ENCODE measurements around the gene RTL5.
A peak's percentile ranks its signal among the peaks of the same experiment; 100 is the strongest.

The RTL5 gene

DNA sequence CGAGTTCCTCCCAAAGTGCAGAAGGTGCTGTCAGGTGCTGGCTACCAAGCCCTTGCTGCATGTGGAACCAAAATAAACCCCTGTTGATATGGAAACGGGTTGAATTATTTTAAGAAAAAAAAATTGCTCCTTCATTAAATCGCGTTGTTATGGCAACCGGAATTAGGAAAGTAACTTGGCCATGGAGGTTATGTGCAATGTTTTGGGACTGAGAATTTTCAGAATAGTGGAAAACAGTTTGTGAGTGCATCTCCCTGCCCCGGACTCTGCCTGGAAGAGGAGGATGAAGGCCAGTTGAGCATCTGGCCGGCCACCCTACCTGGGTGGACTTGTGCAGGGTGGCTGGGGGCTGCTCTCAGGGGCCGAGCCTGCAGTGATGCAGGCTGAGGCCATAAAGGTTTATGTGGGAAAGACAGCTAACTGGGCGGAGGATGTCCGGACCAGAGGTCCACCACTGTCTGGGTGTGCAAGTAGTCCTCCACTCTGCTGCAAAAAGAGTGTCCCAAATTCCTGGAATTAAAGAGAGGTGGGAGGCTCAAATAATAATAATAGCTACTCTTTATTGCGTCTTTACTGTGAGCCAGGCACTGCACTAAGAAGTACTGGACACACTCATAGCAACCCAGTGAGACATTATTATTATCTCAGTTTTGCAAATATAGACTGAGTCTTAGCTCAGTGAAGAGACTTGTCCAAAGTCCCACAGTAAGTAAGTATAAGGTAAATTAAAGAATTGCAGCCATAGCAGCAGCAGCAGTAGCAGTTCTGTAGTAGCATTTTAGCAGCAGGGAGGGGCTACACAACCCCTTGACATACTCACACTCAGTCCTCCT, 20.6 kb downstream of the RTL5 start:
- TF ChIP-seq, protein P1, sequence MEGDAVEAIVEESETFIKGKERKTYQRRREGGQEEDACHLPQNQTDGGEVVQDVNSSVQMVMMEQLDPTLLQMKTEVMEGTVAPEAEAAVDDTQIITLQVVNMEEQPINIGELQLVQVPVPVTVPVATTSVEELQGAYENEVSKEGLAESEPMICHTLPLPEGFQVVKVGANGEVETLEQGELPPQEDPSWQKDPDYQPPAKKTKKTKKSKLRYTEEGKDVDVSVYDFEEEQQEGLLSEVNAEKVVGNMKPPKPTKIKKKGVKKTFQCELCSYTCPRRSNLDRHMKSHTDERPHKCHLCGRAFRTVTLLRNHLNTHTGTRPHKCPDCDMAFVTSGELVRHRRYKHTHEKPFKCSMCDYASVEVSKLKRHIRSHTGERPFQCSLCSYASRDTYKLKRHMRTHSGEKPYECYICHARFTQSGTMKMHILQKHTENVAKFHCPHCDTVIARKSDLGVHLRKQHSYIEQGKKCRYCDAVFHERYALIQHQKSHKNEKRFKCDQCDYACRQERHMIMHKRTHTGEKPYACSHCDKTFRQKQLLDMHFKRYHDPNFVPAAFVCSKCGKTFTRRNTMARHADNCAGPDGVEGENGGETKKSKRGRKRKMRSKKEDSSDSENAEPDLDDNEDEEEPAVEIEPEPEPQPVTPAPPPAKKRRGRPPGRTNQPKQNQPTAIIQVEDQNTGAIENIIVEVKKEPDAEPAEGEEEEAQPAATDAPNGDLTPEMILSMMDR (IDR thresholded peaks at IDR 0.05; ENCODE audit: extremely low read depth, insufficient read depth, missing control alignments): no peak
- in situ Hi-C loops (cut with MboI; ENCODE audit: low pct_unique_long_range_greater_than_20kb, low sequenced_read_pairs, unreplicated experiment): no loop called here
- no peak for DNase-seq (ENCODE audit: low spot score)

DNA sequence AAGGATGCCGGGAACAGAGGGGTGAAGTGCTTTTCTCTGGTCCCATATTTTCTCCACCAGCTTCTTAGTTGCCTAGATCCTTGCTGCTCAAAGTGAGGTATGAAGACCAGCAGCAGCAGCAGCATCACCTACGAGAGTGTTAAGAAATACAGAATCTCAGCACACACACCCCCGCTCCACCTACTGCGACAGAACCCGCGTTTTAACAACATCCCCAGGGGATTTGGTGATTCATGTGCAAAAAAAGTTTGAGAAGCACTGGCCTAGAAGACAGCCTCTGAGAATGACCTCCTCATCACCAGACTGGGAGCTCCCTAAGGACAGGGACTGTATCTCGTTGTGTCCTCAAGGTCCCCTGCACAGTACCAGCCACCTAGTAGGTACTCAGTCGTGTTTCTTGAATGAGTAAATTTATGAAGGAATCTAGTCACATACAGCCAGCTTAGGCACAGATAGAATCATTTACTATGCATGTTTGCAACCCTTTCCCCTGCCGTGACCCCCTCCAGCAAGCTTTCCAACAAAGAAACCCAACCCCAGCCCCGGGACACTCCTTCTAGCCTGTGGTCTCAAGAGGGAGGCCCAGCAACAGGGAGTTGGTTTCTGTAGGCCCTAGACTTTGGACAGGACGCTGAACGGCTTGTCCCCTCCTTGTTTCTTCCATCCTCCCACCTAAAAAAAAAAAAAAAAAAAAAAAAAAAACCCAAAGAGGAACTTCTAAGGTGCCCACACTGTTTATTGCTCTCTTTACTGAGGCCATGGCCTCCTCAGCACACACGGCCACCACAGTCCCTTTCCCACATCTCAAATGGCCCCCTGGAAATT, 21.5 kb downstream of the RTL5 start:
- in situ Hi-C loops (cut with MboI; ENCODE audit: low pct_unique_long_range_greater_than_20kb, low sequenced_read_pairs, unreplicated experiment): no loop called here

DNA sequence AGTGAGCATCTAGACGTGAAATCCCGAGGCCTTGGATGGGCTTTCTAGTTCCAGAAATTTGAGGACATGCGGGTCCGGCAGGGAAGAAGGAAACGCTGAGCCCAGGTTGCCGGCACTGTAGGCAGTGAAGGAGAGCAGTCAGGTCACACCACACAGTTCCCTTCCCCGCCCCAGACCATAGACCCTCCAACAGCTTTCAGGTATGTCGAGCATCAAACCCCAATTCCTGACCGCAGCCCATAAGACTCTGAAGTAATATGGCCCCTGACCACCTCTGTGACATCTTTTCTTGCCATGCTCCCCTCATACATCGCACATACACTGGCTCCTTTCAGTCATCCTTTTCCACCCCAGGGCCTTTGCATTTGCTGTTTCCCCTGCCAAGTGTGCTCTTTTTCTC, 23.0 kb downstream of the RTL5 start:
- in situ Hi-C loops (cut with MboI; ENCODE audit: low pct_unique_long_range_greater_than_20kb, low sequenced_read_pairs, unreplicated experiment): no loop called here
- DNase-seq (ENCODE audit: low spot score): no peak
- TF ChIP-seq, protein P1 (IDR thresholded peaks at IDR 0.05; ENCODE audit: extremely low read depth, insufficient read depth, missing control alignments): no peak

More for the DNA sequence above, 21.5 kb downstream of the RTL5 start:
- DNase-seq (ENCODE audit: low spot score): no peak
- TF ChIP-seq, protein P1 (IDR thresholded peaks at IDR 0.05; ENCODE audit: extremely low read depth, insufficient read depth, missing control alignments): no peak

DNA sequence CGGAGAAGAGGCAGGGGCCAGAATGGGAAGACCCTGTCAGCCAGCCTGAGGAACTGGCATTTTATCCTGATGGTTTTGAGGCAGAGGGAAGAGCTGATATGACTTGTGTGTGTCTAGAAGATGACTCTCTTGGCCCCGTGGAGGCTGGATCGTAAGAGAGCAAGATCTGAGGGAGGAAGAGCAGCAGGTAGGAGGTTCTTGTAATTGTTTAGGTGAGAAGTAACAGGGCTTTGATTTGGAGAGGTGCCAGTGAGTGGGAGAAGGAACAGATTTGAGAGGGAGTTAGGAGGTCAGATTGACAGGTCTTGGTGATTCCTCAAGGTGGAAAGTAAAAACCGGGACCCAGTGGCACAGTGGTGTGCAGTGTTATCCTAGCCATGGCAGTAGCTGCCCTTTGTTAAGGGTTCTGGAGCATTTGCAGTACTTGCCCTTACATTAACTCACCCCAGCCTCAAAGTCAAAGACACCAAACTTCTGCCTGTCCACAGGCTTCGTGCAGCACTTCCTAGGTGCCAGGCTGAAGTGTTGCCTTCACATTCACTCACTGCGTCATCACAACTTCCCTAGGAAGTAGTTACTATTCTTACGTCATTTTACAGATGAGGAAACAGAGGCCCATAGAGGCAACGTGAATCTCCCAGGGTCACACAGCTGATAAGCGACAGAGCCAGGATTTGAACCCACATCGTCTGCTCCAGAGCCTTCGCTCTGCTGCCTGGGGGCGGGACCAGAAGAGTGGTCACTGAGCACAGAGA, 23.7 kb downstream of the RTL5 start:
- TF ChIP-seq, protein P1 (IDR thresholded peaks at IDR 0.05; ENCODE audit: extremely low read depth, insufficient read depth, missing control alignments): no peak
- DNase-seq (ENCODE audit: low spot score): no peak
- in situ Hi-C loops (cut with MboI; ENCODE audit: low pct_unique_long_range_greater_than_20kb, low sequenced_read_pairs, unreplicated experiment): no loop called here

DNA sequence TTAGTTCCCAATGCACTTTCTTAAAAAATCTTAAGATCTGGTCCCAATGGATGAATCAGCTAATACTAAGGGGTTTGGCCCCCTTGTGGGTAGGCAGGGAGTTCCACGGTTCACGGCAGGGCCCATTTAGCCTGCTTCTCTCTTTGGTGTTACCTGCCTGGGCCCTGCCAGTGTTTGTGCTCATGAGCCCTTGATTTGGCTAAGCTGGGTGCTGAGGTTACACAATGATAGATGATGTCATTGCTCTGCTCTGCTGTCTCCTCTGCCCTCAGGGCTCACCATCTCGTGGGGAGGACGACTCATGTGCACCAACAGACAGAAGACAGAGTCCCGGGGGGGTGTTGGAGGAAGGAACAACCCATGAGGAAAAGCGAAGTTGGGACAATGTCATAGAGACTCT, 24.4 kb downstream of the RTL5 start:
- TF ChIP-seq, protein P1 (IDR thresholded peaks at IDR 0.05; ENCODE audit: extremely low read depth, insufficient read depth, missing control alignments): no peak
- in situ Hi-C loops (cut with MboI; ENCODE audit: low pct_unique_long_range_greater_than_20kb, low sequenced_read_pairs, unreplicated experiment): no loop called here
- no peak for DNase-seq (ENCODE audit: low spot score)

DNA sequence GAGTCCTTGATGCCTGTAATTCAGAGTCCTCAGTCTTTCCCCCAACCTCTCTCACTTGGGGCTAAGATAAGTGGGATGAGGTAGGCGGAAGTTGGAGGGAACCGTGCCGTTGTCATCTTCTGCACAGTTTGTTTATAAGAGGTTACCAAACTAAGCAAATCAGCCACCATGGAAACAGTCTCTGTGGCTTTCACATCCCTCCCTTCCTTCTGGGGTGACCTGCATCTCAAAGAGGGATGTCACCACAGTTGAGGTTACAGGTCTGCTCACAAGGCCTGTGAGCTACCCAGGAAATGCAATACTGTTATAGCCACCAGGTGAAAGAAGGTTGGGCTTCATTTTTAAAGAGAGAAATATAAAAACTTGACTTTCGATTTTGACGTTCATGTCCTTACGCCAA, 26.3 kb downstream of the RTL5 start:
- DNase-seq (ENCODE audit: low spot score): peak; percentile 35
- TF ChIP-seq, protein P1 (IDR thresholded peaks at IDR 0.05; ENCODE audit: extremely low read depth, insufficient read depth, missing control alignments): no peak
- in situ Hi-C loops (cut with MboI; ENCODE audit: low pct_unique_long_range_greater_than_20kb, low sequenced_read_pairs, unreplicated experiment): no loop called here
